IMR-90 (cell line): ENCODE results near the gene SUPT3H. TPM values are rescaled to one million over a fixed set of nuclear protein-coding genes. Genes with fewer than 3 reads are reported as not detected.
"Not testable (repeated sequence)": the region's sequence is repeated elsewhere in the genome, so short reads cannot be mapped to it uniquely, and the experiment has no call there.

ENCODE experiments used
- ATAC-seq: fragments of 200-7000 bp; cut with Tn5 transposase; 2 replicates; pipeline ENCODE4 v1.9.1; 2020; ENCODE audit warnings: low read depth, mild to moderate bottlenecking, moderate library complexity
- BruUV-seq: library from RNA; stranded (reverse); fragments of 400-500 nt; replicated peaks from 2 replicates; lab custom pipeline; 2021; lab: Mats Ljungman, UMichigan
- CTCF ChIA-PET: fragments of 300-600 bp; formaldehyde crosslinking; extraction: SDS; loops from one replicate; lab custom pipeline; 2021; ENCODE audit warnings: antibody characterized with exemption; lab: Yijun Ruan, JAX
- POLR2A ChIA-PET: fragments of 300-600 bp; sonication (Branson Sonifier 250); formaldehyde crosslinking; loops from one replicate; lab custom pipeline; 2022; ENCODE audit warnings: antibody characterized with exemption; ENCODE audit not compliant: unreplicated experiment; lab: Charles Lee
- DNase-seq: peaks from one replicate; pipeline ENCODE4 v3.0.0; 2013
- H2AFZ ChIP-seq: replicated peaks from 2 replicates; pipeline ENCODE3; 2013; ENCODE audit warnings: low read length, mild to moderate bottlenecking; ENCODE audit not compliant: poor library complexity
- H2AK5ac ChIP-seq: 2 replicates; pipeline ENCODE4 v1.6.1; 2013; ENCODE audit warnings: low read depth, low read length, inconsistent platforms
- H2AK9ac ChIP-seq: replicated peaks from 2 replicates; pipeline ENCODE3; 2013; ENCODE audit warnings: mild to moderate bottlenecking, low read depth, low read length, moderate library complexity; ENCODE audit not compliant: poor library complexity
- H2BK120ac ChIP-seq: 2 replicates; pipeline ENCODE4 v1.6.1; 2013; ENCODE audit warnings: low read depth, low read length, inconsistent platforms
- H2BK15ac ChIP-seq: 3 replicates; pipeline ENCODE4 v1.6.1; 2013; ENCODE audit warnings: low read depth, low read length, inconsistent platforms
- H2BK20ac ChIP-seq: 2 replicates; pipeline ENCODE4 v1.6.1; 2013; ENCODE audit warnings: low read depth, mild to moderate bottlenecking, inconsistent platforms, low read length, moderate library complexity
- H2BK5ac ChIP-seq: 2 replicates; pipeline ENCODE4 v1.6.1; 2013; ENCODE audit warnings: mild to moderate bottlenecking, low read depth, low read length, inconsistent platforms; ENCODE audit not compliant: poor library complexity, severe bottlenecking
- H3K14ac ChIP-seq: replicated peaks from 2 replicates; pipeline ENCODE4 v1.6.1; 2013; ENCODE audit warnings: low read depth, low read length, inconsistent platforms
- H3K18ac ChIP-seq: 2 replicates; pipeline ENCODE4 v1.6.1; 2013; ENCODE audit warnings: low read depth, low read length, control low read depth
- H3K23ac ChIP-seq: 2 replicates; pipeline ENCODE4 v1.6.1; 2013; ENCODE audit warnings: low read depth, low read length, inconsistent platforms
- H3K27ac ChIP-seq: 2 replicates; pipeline ENCODE4 v1.5.1; 2013; ENCODE audit warnings: mild to moderate bottlenecking, control low read depth, low read length; ENCODE audit not compliant: insufficient read depth
- H3K27me3 ChIP-seq: 2 replicates; pipeline ENCODE4 v1.6.1; 2013; ENCODE audit warnings: low read length; ENCODE audit not compliant: control insufficient read depth, insufficient read depth
- H3K36me3 ChIP-seq: 2 replicates; pipeline ENCODE4 v1.6.1; 2013; ENCODE audit warnings: low read length, mixed read lengths; ENCODE audit not compliant: control insufficient read depth, insufficient read depth
- H3K4ac ChIP-seq: 2 replicates; pipeline ENCODE4 v1.6.1; 2013; ENCODE audit warnings: low read depth, low read length, inconsistent platforms
- H3K4me1 ChIP-seq: 2 replicates; pipeline ENCODE4 v1.6.1; 2013; ENCODE audit warnings: low read length, mixed read lengths; ENCODE audit not compliant: control insufficient read depth, insufficient read depth
- H3K4me2 ChIP-seq: 2 replicates; pipeline ENCODE4 v1.6.1; 2013; ENCODE audit warnings: low read depth, mild to moderate bottlenecking, control low read depth, low read length, moderate library complexity
- H3K4me3 ChIP-seq: 2 replicates; pipeline ENCODE4 v1.5.1; 2013; ENCODE audit warnings: low read depth, mild to moderate bottlenecking, control low read depth, low read length, moderate library complexity; ENCODE audit not compliant: insufficient read depth
- H3K56ac ChIP-seq: 2 replicates; pipeline ENCODE4 v1.6.1; 2013; ENCODE audit warnings: low read length, inconsistent platforms; ENCODE audit not compliant: insufficient read depth; ENCODE audit errors: extremely low read depth
- H3K79me1 ChIP-seq, 2 experiments: 2 replicates each; pipeline ENCODE4 v1.6.1; 2013; ENCODE audit warnings: low read length in 2 of 2, inconsistent platforms in 1 of 2, low read depth in 1 of 2
- H3K9ac ChIP-seq: 2 replicates; pipeline ENCODE4 v1.6.1; 2013; ENCODE audit warnings: low read depth, low read length, control low read depth
- H3K9me1 ChIP-seq: 2 replicates; pipeline ENCODE4 v1.6.1; 2013; ENCODE audit warnings: low read length, inconsistent platforms; ENCODE audit not compliant: insufficient read depth
- H3K9me3 ChIP-seq: 2 replicates; pipeline ENCODE4 v1.6.1; 2013; ENCODE audit warnings: low read length; ENCODE audit not compliant: control insufficient read depth, insufficient read depth
- H4K20me1 ChIP-seq: 2 replicates; pipeline ENCODE4 v1.6.1; 2013; ENCODE audit warnings: low read length, inconsistent platforms; ENCODE audit not compliant: insufficient read depth
- H4K5ac ChIP-seq: 2 replicates; pipeline ENCODE4 v1.6.1; 2013; ENCODE audit warnings: mild to moderate bottlenecking, low read depth, low read length, control low read depth
- H4K8ac ChIP-seq, 2 experiments: 2 replicates each; pipeline ENCODE4 v1.6.1; 2013; ENCODE audit warnings: low read depth in 2 of 2, low read length in 2 of 2, control low read depth in 1 of 2, inconsistent platforms in 1 of 2
- H4K91ac ChIP-seq: 2 replicates; pipeline ENCODE4 v1.6.1; 2013; ENCODE audit warnings: low read depth, low read length, inconsistent platforms; ENCODE audit not compliant: insufficient read depth
- CEBPB ChIP-seq: IDR thresholded peaks from 2 replicates; pipeline ENCODE4 v1.6.1; 2012; ENCODE audit warnings: low read depth, low read length, improper control_type of control experiment
- MAFK ChIP-seq: IDR thresholded peaks from 2 replicates; pipeline ENCODE4 v1.6.1; 2012; ENCODE audit warnings: low read depth, low read length, improper control_type of control experiment
- MAZ ChIP-seq: IDR thresholded peaks from 2 replicates; pipeline ENCODE4 v1.6.1; 2012; ENCODE audit warnings: low read depth, mild to moderate bottlenecking, low read length, improper control_type of control experiment, moderate library complexity, borderline replicate concordance
- MXI1 ChIP-seq: IDR thresholded peaks from 2 replicates; pipeline ENCODE4 v1.6.1; 2012; ENCODE audit warnings: low read depth, mild to moderate bottlenecking, low read length, moderate library complexity, borderline replicate concordance
- NFE2L2 ChIP-seq: fragments of 150-350 bp; IDR thresholded peaks from 2 replicates; pipeline ENCODE4 v1.6.1; 2016; ENCODE audit warnings: low read depth, mild to moderate bottlenecking, low read length
- POLR2A ChIP-seq: IDR thresholded peaks from 2 replicates; pipeline ENCODE4 v1.6.1; 2012; ENCODE audit warnings: mild to moderate bottlenecking, low read depth, low read length
- RAD21 ChIP-seq: IDR thresholded peaks from 2 replicates; pipeline ENCODE4 v1.6.1; 2012; ENCODE audit warnings: low read length, improper control_type of control experiment
- RCOR1 ChIP-seq: IDR thresholded peaks from 2 replicates; pipeline ENCODE4 v1.6.1; 2012; ENCODE audit warnings: mild to moderate bottlenecking, low read length, improper control_type of control experiment; ENCODE audit not compliant: insufficient replicate concordance
- SMC3 ChIP-seq: fragments of 150-350 bp; IDR thresholded peaks from 2 replicates; pipeline ENCODE4 v1.6.1; 2016; ENCODE audit warnings: low read depth, mild to moderate bottlenecking, antibody characterized with exemption, low read length, moderate library complexity
- WGBS, 2 experiments: methylation state at CpG; one replicate each; pipeline versions ENCODE4 v1.1.5 to v1.1.7; 2013; ENCODE audit warnings: missing lambda C conversion rate in 2 of 2; ENCODE audit not compliant: insufficient read length in 1 of 2; ENCODE audit errors: extremely low coverage in 2 of 2; 5-methylcytosine and 5-hydroxymethylcytosine counted together
- dilution Hi-C: fragments of 300-500 bp; cut with HindIII; formaldehyde crosslinking; loops from one replicate; pipeline ENCODE4 v1.14.3; 2018; ENCODE audit warnings: low sequenced_read_pairs; ENCODE audit not compliant: unreplicated experiment
- in situ Hi-C: fragments of 300-500 bp; cut with MboI; formaldehyde crosslinking; loops from 3 replicates; pipeline ENCODE4 v1.14.3; 2019; ENCODE audit warnings: low sequenced_read_pairs, inconsistent platforms, mixed read lengths
- intact Hi-C: fragments of 100-400 bp; cut with micrococcal nuclease; formaldehyde crosslinking; loops from 2 replicates; pipeline ENCODE4 v1.10.0; 2022
- polyA plus RNA-seq, 3 experiments: library from polyadenylated mRNA; depleted of rRNA; stranded (reverse); fragments of >200 nt; gene quantifications; 2 replicates each; pipeline ENCODE4 v1.2.3, GENCODE V29; 2012; ENCODE audit warnings: low replicate concordance in 1 of 3
- total RNA-seq: library from RNA; depleted of rRNA; stranded (reverse); fragments of >200 nt; gene quantifications from 2 replicates; pipeline ENCODE4 v1.2.3, GENCODE V29; 2012
- TF ChIP-seq, protein P1 (sequence below): fragments of 150-350 bp; IDR thresholded peaks from 2 replicates; pipeline ENCODE4 v1.6.1; 2017; ENCODE audit warnings: mild to moderate bottlenecking, antibody characterized with exemption, low read length, low read depth

SUPT3H gene
- total and polyA plus RNA-seq, 2 of the 4 experiments (the other 2 are of a cell fraction), result 4.5 to 5.0 TPM

GRCh38 chr6:44892579-44892978 lies 485.2 kb downstream of the SUPT3H start:
- Histone ChIP-seq H3K14ac (no peak overlapping the region), H2BK15ac (no peak overlapping the region), H4K91ac (no peak overlapping the region), H2AK5ac (no peak overlapping the region), H4K5ac (no peak overlapping the region), H3K9ac (no peak overlapping the region), H3K9me3 (no peaks in the 10 kb centered on the region), H4K8ac (no peak overlapping the region), H2AFZ (no peak overlapping the region), H3K27me3 (no peaks in the 10 kb centered on the region), H3K23ac (no peak overlapping the region), H3K27ac (no peak overlapping the region), H2BK5ac (no peak overlapping the region), H3K9me1 (no peaks in the 10 kb centered on the region), H2AK9ac (no peak overlapping the region), H3K18ac (no peak overlapping the region), H3K36me3 (no peaks in the 10 kb centered on the region), H3K4me2 (no peak overlapping the region), H3K56ac (no peak overlapping the region), H4K20me1 (no peaks in the 10 kb centered on the region), H3K79me1 (no peaks in the 10 kb centered on the region), H3K4ac (no peak overlapping the region), H2BK20ac (no peak overlapping the region), H3K4me3 (no peak overlapping the region), H2BK120ac (no peak overlapping the region), H3K4me1 (no peaks in the 10 kb centered on the region)
- dilution Hi-C loops, result no loop called here
- TF ChIP-seq MAFK (no peak), MAZ (no peak), RAD21 (no peak), CEBPB (no peak), RCOR1 (no peak), SMC3 (no peak), NFE2L2 (no peak), POLR2A (no peak), MXI1 (no peak)
- TF ChIP-seq, protein P1, sequence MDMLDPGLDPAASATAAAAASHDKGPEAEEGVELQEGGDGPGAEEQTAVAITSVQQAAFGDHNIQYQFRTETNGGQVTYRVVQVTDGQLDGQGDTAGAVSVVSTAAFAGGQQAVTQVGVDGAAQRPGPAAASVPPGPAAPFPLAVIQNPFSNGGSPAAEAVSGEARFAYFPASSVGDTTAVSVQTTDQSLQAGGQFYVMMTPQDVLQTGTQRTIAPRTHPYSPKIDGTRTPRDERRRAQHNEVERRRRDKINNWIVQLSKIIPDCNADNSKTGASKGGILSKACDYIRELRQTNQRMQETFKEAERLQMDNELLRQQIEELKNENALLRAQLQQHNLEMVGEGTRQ, result no peak
- POLR2A ChIA-PET, result no interaction called here
- BruUV-seq, result no TSS peak
- intact Hi-C loops, result no loop called here
- CTCF ChIA-PET, result no interaction called here
- ATAC-seq (no peak), DNase-seq (no peak)
- in situ Hi-C loops, result no loop called here

DNA sequence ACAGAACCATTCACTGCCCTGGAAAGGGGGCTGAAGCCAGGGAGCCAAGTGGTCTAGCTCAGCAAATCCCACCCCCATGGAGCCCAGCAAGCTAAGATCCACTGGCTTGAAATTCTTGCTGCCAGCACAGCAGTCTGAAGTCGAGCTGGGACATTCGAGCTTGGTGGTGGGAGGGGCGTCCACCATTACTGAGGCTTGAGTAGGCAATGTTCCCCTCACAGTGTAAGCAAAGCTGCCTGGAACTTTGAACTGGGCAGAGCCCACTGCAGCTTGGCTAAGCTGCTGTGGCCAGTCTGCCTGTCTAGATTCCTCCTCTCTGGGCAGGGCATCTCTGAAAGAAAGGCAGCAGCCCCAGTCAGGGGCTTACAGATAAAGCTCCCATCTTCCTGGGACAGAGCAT lies 498.7 kb downstream of the SUPT3H start:
- BruUV-seq, POLR2A ChIA-PET: not testable (repeated sequence)

More for the DNA sequence above, 498.7 kb downstream of the SUPT3H start:
- intact Hi-C loops, H4K8ac ChIP-seq, dilution Hi-C loops, H3K14ac ChIP-seq, H2AK5ac ChIP-seq, H3K79me1 ChIP-seq, H2AK9ac ChIP-seq, H3K4me2 ChIP-seq, H2AFZ ChIP-seq, H4K91ac ChIP-seq, H2BK120ac ChIP-seq, H3K9me1 ChIP-seq, H4K5ac ChIP-seq, H3K4ac ChIP-seq, H3K9ac ChIP-seq, H4K20me1 ChIP-seq, in situ Hi-C loops, H3K4me1 ChIP-seq, DNase-seq, H3K23ac ChIP-seq, ATAC-seq, H3K4me3 ChIP-seq, H3K18ac ChIP-seq, H2BK15ac ChIP-seq, H3K36me3 ChIP-seq, H3K56ac ChIP-seq, H3K9me3 ChIP-seq, H2BK5ac ChIP-seq, H3K27me3 ChIP-seq, H3K27ac ChIP-seq, H2BK20ac ChIP-seq: not testable (repeated sequence)
- CTCF ChIA-PET, result interaction anchor here (0.6 kb wide), 1 partner anchor 884 kb away, joined by 4 read pairs; no protein-coding TSS in a partner anchor
- WGBS, 2 experiments, result no CpG with 5 or more reads among the region's 3 CpGs
